ENCODE results near the gene BMPR1A.

BMPR1A gene

GRCh38 chr10:86858011-86858410, 101.6 kb downstream of the BMPR1A start:
- Histone ChIP-seq H3K4me1 (ENCODE audit: insufficient read depth, low read length, poor library complexity, severe bottlenecking) (no peaks in the 10 kb centered on the region), H3K9me2 (replicated peaks; ENCODE audit: low read depth, low read length) (no peaks in the 10 kb centered on the region), H3K4me3 (ENCODE audit: low read length, poor library complexity, severe bottlenecking) (no peak overlapping the region), H3F3A (ENCODE audit: low read depth) (no peaks in the 10 kb centered on the region), H4K20me1 (ENCODE audit: insufficient read depth, low read length, poor library complexity, severe bottlenecking) (no peaks in the 10 kb centered on the region), H2AFZ (ENCODE audit: low read length) (no peak overlapping the region), H3K4me2 (ENCODE audit: low read depth, low read length, poor library complexity, severe bottlenecking) (no peak overlapping the region), H3K9ac (ENCODE audit: low read depth, low read length, poor library complexity, severe bottlenecking) (no peak overlapping the region), H3K79me2 (ENCODE audit: insufficient read depth, low read length) (no peaks in the 10 kb centered on the region), H3K36me3 (ENCODE audit: insufficient read depth, low read length) (no peaks in the 10 kb centered on the region), H3K27me3 (ENCODE audit: insufficient read depth, low read length, poor library complexity, severe bottlenecking) (no peaks in the 10 kb centered on the region), H3K9me3 (ENCODE audit: insufficient read depth, low read depth, low read length) (no peaks in the 10 kb centered on the region)
- TF ChIP-seq CTCF (conservative IDR thresholded peaks at IDR 0.05; ENCODE audit: low read length) (no peak), EZH2phosphoT487 (IDR thresholded peaks at IDR 0.05; ENCODE audit: borderline replicate concordance) (no peak)

GRCh38 chr10:86861351-86861750, 104.9 kb downstream of the BMPR1A start:
- no peaks in the 10 kb centered on the region for H3K4me1 ChIP-seq (ENCODE audit: insufficient read depth, low read length, poor library complexity, severe bottlenecking)

GRCh38 chr10:86862373-86862772, 106.0 kb downstream of the BMPR1A start:
- H3K9ac ChIP-seq (ENCODE audit: low read depth, low read length, poor library complexity, severe bottlenecking), result no peak overlapping the region

More at GRCh38 chr10:86861351-86861750, 104.9 kb downstream of the BMPR1A start:
- no peaks in the 10 kb centered on the region for H4K20me1 ChIP-seq (ENCODE audit: insufficient read depth, low read length, poor library complexity, severe bottlenecking)
- H3F3A ChIP-seq (ENCODE audit: low read depth), result no peaks in the 10 kb centered on the region
- H3K9me2 ChIP-seq (replicated peaks; ENCODE audit: low read depth, low read length), result no peaks in the 10 kb centered on the region
- no peak overlapping the region; the same call in 1 of the 2 replicates for H2AFZ ChIP-seq (ENCODE audit: low read length)
- no peaks in the 10 kb centered on the region for H3K79me2 ChIP-seq (ENCODE audit: insufficient read depth, low read length)
- H3K9ac ChIP-seq (ENCODE audit: low read depth, low read length, poor library complexity, severe bottlenecking), result no peak overlapping the region
- no peaks in the 10 kb centered on the region for H3K27me3 ChIP-seq (ENCODE audit: insufficient read depth, low read length, poor library complexity, severe bottlenecking)
- no peak overlapping the region for H3K4me3 ChIP-seq (ENCODE audit: low read length, poor library complexity, severe bottlenecking)
- TF ChIP-seq EZH2phosphoT487 (IDR thresholded peaks at IDR 0.05; ENCODE audit: borderline replicate concordance), result no peak
- no peak for TF ChIP-seq CTCF (conservative IDR thresholded peaks at IDR 0.05; ENCODE audit: low read length)
- H3K36me3 ChIP-seq (ENCODE audit: insufficient read depth, low read length), result no peaks in the 10 kb centered on the region
- H3K4me2 ChIP-seq (ENCODE audit: low read depth, low read length, poor library complexity, severe bottlenecking), result no peak overlapping the region
- H3K9me3 ChIP-seq (ENCODE audit: insufficient read depth, low read depth, low read length), result no peaks in the 10 kb centered on the region

More at GRCh38 chr10:86862373-86862772, 106.0 kb downstream of the BMPR1A start:
- Histone ChIP-seq H4K20me1 (ENCODE audit: insufficient read depth, low read length, poor library complexity, severe bottlenecking) (no peaks in the 10 kb centered on the region), H3K4me2 (ENCODE audit: low read depth, low read length, poor library complexity, severe bottlenecking) (no peak overlapping the region), H3K36me3 (ENCODE audit: insufficient read depth, low read length) (no peaks in the 10 kb centered on the region), H3K9me2 (replicated peaks; ENCODE audit: low read depth, low read length) (no peaks in the 10 kb centered on the region), H3K4me1 (ENCODE audit: insufficient read depth, low read length, poor library complexity, severe bottlenecking) (no peaks in the 10 kb centered on the region), H3K27me3 (ENCODE audit: insufficient read depth, low read length, poor library complexity, severe bottlenecking) (no peaks in the 10 kb centered on the region), H3K79me2 (ENCODE audit: insufficient read depth, low read length) (no peaks in the 10 kb centered on the region), H2AFZ (ENCODE audit: low read length) (no peak overlapping the region), H3F3A (ENCODE audit: low read depth) (no peaks in the 10 kb centered on the region), H3K4me3 (ENCODE audit: low read length, poor library complexity, severe bottlenecking) (no peak overlapping the region), H3K9me3 (ENCODE audit: insufficient read depth, low read depth, low read length) (no peaks in the 10 kb centered on the region)
- TF ChIP-seq EZH2phosphoT487 (IDR thresholded peaks at IDR 0.05; ENCODE audit: borderline replicate concordance), result no peak
- no peak for TF ChIP-seq CTCF (conservative IDR thresholded peaks at IDR 0.05; ENCODE audit: low read length)

Measured in Loucy (cell line).